Fibroblast of lung (primary cell): ENCODE results near the gene NOL12.

Experiments used
- CTCF ChIP-seq, 2 donors: IDR thresholded peaks in 1 of 2; conservative IDR thresholded peaks in 1 of 2; 1 replicate in 1 of 2; 2 replicates in 1 of 2; pipeline ENCODE4 v1.5.1; 2011 to 2012; ENCODE audit warnings: low read length in 2 of 2, control low read depth in 1 of 2, inconsistent platforms in 1 of 2, low read depth in 1 of 2, mild to moderate bottlenecking in 1 of 2
- EZH2 ChIP-seq: IDR thresholded peaks from 2 replicates; pipeline ENCODE4 v1.5.1; 2012; ENCODE audit warnings: low read length, control low read depth, mild to moderate bottlenecking; ENCODE audit errors: missing control alignments

- TF ChIP-seq CTCF (conservative IDR thresholded peaks at IDR 0.05 in 1 of 2, IDR thresholded peaks at IDR 0.05 in 1 of 2; ENCODE audit: low read depth in 1 of 2, low read length in 2 of 2) (no peak), EZH2 (no peak)
These were observed at the start of gene NOL12 for GRCh38 chr22:37686002-37686982.
